ENCODE data around the gene FLNC. TPM values are rescaled to one million over a fixed set of nuclear protein-coding genes. Genes with fewer than 3 reads are reported as not detected.
A peak's percentile ranks its signal among the peaks of the same experiment; 100 is the strongest.

FLNC gene
- total RNA-seq, 1 donor from 2014 or later: 106 TPM

DNA sequence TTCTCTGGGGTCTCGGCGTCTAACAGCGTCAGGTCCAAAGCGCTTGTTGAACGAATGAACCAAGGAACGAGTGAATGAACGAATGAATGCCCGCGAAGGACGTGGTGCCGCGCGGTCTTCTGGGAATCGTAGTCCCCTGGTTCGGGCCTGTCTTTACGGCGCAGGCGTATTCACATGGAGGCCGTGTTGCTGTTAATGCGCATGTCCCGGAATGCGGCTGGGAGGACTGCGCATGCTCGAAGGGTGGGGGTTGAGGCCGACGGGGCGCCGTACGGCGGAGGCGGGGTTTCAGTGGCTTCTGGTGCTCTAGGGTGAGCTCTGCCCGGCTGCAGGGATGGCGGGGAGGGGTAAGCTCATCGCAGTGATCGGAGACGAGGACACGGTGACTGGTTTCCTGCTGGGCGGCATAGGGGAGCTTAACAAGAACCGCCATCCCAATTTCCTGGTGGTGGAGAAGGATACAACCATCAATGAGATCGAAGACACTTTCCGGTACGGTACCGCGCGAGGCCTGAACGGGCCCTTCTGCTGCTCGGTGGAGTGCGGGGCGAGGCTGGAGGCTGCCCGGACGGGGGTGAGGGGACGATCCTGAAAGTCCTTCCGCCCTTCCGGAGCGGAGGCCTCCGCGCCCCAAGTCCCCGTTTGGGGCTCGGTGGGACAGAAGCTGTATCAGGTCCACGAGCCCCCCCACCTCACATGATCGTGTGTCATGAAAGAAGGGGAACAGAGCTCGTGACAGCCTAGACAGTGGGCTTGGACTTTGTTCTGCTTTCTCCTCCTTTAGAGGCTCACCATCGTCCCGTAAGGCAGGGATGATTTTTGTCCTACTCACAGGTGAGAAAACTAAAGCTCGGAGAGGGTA is 32.6 kb downstream of the FLNC start, which contains the start of gene ATP6V1F:
Gene ATP6V1F (plus strand): TSS at position 286 of the 862 bp plus-strand sequence. CDS start 49 bp downstream, at position 335.
- DNase-seq: peak; percentile 97

DNA sequence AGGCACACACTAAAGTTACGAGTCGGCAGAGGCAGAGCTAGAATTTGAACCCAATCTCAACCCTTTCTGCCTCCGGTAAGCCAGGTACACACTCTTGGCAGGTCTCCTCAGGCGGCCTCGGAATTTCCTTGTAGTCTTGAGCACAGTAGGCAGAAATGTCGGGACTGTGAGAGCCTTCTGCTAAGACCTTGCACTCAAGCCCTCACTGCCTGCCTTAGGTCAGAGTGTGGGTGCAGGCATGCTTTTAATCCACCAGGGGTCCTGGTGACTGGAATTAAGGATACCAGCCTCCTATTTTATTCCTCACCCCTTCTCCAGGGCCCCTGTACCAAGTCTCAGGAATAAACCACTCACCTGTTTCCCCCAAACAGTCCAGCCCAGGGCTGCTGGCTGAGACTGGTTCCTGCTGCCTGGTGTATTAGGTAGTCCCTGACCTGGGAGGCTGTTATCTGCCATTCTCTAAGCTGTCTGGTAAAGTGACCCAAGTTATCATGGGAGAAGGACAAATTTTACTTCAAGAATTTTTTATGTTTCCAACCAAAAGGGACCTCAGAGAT is 33.3 kb downstream of the FLNC start:
- peak; percentile 33 for DNase-seq

- no peak for DNase-seq
These were observed 35.1 kb downstream of the FLNC start for GRCh38 chr7:128865303-128865702.

- no peak for DNase-seq
These were observed 36.0 kb downstream of the FLNC start for GRCh38 chr7:128865996-128866877.

GRCh38 chr7:128867241-128867640 is 37.0 kb downstream of the FLNC start:
- no peak for DNase-seq

- DNase-seq: peak; percentile 14
These were observed 37.8 kb downstream of the FLNC start for GRCh38 chr7:128867842-128868623.

DNA sequence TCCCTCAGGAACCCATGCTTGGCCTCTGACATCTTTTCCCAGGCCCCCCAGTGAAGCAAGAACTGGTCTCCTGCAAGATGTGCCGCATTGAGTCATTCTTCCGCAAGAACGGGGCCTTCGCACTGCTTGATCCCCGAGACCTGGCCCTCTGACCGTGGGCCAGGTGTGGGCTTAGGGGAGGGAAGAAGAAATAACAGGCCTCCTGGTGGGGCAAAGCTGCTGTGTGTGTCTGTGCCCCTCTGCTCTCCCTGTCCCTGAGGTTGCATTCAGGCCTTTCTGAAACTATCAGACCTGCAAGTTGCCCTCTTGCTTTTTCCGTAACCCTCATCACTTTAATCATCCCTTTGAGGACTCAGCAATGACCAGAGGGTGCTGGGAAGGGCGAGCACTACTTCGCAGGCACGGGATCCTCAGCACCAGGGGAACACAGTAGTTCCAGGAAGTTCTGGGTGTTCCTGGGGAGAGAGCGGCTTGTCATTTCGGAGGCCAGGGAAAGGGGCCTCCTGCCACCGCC is 38.5 kb downstream of the FLNC start:
- DNase-seq: peak; percentile 4

GRCh38 chr7:128869138-128869943 is 39.1 kb downstream of the FLNC start:
- DNase-seq: peak; percentile 16

DNA sequence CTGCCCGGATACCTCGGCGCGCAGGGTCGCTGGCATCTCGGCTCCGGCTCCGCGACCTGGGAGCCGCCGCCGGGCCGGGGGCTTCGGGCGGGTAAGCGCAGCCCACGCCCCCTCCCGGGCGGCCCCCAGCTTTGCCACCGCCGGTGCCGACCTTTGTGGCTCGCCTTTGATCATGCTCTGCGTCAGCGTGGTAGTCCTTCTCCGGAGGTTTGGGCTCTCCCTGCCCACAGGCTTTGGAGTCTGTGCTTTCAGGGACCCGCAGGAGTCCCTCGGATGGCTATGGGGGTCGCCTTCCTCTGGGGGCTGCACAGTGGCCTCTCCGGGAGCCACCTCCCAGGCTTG is 39.7 kb downstream of the FLNC start:
- DNase-seq: no peak

DNA sequence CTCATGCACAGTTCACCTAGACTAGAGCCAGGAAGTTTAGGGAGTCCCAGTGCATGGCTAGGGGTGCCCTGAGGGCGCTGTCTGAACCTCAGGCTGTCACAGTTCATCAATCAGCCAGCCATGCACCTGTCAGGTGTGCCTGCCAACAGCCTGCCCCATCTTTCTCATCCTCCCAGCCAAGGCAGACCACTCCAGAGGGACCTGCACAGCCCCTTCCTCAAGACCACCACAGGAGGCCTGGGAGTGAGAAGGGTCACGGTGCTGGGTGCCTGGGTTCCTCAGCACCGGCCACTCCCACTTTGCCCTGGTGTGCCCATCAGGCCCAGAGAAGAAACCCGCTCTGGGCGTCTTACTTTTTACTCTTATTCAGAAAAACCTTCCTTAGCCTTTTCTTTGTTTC is 40.8 kb downstream of the FLNC start:
- DNase-seq: no peak

DNA sequence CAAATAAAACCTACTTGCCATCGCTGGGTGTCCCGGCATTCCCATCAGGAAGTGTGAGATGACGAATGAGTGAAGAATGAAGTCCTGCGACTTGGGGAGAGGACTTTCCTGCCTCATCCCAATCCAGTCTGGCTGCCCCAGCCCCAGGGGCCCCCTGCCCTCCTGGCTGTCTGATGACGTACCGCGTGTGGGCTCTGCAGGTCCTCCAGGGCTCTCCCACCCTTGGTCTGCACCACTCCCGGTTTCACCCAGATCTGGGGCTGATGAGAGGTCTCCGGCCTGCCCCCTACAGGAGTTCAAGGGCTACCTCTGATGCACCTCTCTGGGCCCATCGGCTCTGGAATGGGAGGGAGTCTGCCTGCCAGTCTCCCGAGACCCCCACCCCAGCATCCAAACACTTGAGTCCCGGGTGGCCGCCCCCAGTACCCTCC is 42.2 kb downstream of the FLNC start:
- DNase-seq: no peak

GRCh38 chr7:128873234-128873633 is 43.0 kb downstream of the FLNC start:
- no peak for DNase-seq

DNA sequence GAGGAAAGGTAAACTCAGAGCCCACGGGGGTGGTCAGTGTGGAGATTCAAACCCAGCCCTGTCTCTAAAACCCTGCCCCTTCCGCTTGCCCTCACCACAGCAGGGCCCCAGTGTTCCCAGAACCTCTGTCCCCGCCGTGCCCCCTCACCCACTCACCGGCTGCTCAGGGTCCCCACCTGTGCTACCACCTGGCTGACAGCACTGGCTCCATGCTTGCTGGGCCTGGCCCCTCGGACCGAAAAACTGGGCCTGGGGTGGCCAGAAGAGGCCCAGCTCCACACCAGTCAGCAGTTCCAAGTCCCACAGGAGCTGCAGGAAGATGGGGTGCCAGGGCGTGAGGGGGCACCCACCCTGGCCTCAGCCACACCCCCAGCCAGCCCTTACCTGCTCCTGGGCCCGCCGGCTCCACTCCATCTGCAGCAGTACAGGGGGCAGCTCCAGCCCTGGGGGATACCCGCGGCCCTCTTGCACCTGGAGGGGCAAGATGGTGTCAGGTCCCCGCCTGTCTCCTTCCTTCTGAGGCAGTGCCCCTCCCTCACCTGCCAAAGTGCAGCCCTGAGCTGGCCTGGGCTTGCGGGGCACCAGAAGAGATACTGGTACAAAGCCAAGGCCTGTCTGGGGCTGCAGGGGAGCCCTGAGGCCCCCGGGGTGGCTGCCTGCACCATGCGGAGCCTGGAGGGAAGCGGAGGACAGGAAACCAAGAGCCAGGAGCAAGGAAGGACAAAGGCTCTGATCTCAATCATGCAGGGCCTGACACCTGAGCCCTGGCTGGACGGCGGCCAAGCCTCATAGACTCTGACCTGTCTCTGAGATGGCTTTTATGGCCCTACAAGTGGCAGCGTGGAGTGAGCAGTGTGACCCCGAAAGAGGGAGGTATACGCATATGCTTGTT is 44.2 kb downstream of the FLNC start:
- no peak for DNase-seq

DNA sequence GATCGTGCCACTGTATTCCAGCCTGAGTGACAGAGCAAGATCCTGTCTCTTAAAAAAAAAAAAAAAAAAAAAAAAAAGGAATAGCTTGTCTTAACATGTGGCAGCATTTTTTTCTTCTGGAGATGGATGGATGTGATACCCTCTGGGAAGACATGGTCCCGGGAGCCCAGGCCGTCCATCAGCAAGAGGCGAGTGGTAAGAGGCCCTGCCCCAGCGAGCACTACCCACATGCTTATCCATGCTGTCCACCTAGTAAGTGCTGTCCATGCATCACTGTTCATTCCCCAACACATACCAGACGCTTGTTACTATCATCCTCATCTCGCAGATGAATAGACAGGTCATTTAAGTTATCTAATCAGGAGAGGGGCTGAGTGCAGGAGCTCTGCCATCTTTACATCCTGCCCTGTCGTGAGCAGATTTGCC is 45.3 kb downstream of the FLNC start:
- DNase-seq: no peak

DNA sequence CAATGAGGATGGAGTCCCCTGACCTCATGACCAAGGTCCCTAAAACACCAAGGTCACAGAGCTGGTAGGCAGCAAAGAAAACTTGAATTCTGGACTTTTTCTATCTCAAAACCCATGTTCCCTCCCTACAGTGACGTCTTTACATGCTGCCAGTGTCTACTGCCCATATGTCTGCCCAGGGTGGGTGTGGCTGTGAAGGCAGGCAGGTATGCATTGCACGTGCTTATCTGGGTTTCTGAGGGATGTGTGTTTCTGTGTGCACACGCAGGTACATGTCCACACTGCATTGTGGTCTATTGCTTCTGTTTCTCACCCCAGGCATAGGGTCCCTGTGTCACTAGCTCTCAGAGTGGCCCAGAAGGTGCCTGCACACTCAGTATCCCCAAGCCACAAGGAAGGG is 45.9 kb downstream of the FLNC start:
- no peak for DNase-seq

GRCh38 chr7:128876586-128876977 is 46.4 kb downstream of the FLNC start:
- DNase-seq: no peak

GRCh38 chr7:128876978-128877755 is 47.0 kb downstream of the FLNC start:
- DNase-seq: no peak

- no peak for DNase-seq
These were observed 47.5 kb downstream of the FLNC start for GRCh38 chr7:128877756-128878120.
